HG02763 (cell line): Measurements from ENCODE around the gene ENOX1.

Experiments used
- ATAC-seq: cut with Tn5 transposase; IDR thresholded peaks from one replicate; pipeline ENCODE4 v1.9.1; 2021; ENCODE audit warnings: mild to moderate bottlenecking, moderate library complexity; ENCODE audit not compliant: unreplicated experiment

Gene ENOX1

DNA sequence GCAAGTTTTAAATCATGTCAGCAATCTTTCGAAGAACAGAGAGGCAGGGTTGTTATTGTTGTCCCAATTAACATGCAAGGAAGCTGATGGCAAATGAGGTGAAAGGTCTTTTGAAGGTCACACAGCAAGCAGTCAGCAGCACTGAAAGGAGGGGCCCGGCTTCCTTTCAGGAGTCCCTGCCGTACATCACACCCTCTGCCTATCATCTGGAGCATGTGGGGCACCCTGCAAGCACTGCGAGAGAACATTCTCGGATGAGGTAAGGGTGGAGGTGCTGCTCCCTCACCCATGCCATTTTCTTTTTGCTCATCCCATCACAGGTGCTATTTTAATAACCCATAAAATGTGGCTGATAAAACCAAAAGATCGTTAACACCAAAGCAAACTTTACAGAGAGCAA, 111.2 kb downstream of the ENOX1 start:
- ATAC-seq = no peak

DNA sequence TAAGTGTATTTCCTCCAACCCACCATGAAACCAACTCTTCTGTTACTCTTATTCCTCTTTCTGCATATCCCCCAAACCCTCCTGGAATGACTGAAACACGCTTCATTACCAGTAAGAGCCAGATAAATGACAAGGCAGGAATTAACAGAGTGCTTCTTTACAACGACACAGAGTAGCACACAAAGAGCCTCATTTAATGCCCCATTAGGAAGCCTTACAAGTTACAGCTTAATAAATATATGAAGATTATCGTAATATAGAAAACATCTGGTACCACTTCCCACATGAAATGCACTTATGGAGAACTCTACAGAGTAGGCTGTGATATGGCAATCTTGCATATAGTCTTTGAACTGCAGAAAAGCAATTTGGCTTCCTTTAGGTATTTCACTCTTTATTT, 116.8 kb downstream of the ENOX1 start:
- no peak for ATAC-seq

DNA sequence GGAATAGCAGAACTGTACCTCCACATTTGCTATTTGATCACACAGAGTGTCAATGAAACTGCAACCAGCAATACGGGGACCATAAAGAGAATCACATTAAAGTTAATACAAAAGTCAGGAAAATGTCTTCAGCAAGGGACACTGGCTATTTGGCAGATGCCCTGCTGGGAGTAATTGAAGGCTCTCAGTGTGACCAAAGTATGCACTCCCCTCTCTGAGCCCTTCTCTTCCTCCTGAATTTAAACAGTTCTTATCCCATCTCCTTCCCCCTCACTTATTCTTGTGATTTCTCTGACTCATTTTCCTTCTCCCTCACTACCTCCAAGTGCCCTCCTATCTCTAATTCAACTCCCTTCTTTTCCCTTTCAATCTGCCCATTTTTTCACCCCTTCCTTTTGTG, 117.7 kb downstream of the ENOX1 start:
- ATAC-seq = no peak

DNA sequence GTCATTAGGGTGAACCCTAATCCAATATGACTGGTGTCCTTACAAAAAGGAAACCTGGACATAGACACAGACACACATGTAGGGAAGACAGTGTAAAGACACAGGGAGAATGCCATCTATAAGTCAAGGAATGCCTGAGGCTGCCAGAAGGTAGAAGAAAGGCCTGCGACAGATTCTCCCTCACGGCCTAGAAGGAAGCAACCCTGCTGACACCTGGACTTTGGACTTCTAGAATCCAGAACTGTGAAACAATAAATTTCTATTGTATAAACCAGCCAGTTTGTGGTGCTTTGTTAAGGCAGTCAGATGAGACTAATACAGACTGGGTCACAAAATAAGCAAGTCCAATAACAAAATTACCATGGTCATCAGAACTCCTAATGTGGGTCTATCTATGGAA, 120.4 kb downstream of the ENOX1 start:
- no peak for ATAC-seq

DNA sequence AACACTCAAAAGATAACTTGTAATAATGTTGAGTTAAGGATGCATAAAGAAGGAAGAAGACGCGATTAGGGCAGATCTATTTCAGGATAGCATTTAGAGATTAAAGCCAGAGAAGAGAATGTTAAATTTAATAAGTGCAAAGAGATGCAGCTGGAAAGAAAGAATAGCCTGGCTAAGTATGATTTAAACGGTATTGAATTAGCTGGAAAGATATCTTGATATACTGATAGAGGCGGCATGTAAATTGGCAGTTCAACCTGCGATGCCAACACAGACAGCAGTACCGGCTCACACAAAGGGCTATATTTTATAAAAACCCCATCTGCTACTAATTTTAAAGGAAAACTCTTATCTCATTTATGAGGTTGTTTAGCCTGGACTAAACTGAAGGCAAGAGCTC, 121.4 kb downstream of the ENOX1 start:
- ATAC-seq = no peak

DNA sequence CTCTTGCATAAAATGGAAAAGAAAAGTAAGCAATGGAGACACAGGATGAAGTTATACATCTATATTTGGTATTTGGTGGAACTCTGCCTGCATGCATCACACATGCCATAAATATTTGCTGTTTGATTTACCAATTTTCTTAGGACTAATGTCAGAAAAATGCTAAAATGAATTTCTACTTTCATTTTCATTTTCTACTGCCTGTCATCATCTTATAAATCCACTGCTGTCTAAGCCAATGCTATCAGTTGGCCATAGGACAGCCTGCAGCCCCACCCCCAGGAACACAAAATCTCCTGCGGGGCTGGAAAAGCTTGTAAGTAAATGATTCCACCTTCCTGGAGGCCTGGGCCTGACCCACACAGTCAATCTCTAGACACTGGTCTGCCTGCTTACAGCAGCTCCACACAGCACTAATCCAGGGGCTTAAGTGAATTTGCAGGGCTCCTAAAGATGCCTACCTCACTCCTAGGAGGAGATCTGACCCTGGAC, 122.0 kb downstream of the ENOX1 start:
- no peak for ATAC-seq

DNA sequence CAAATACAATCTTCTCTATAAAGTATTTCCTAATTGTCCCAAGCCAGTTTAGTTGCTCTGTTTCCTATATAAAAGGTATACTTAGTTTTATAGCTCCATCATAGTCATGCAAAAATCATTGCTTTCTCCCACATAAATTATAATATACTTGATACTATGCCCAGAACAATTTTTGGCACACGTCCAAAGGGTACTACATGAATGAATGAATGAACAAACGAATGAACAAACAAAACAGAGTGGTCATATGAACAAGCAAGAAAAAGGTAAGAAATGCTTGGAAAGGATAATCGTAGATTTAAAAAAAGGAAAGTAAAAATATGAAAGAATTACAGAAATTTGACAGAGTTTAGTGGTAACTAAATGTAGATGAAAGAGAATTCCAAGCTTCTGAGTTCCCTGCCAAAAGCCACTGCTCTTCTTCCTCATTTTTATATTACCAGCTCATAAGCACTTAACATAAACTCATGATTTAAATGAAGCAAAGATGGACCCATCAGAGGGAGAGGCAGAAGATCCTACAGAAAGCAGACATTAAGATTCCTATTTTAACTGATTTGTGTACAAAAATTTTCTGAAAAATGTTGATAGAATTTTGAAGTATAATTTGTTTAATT, 123.2 kb downstream of the ENOX1 start:
- no peak for ATAC-seq

DNA sequence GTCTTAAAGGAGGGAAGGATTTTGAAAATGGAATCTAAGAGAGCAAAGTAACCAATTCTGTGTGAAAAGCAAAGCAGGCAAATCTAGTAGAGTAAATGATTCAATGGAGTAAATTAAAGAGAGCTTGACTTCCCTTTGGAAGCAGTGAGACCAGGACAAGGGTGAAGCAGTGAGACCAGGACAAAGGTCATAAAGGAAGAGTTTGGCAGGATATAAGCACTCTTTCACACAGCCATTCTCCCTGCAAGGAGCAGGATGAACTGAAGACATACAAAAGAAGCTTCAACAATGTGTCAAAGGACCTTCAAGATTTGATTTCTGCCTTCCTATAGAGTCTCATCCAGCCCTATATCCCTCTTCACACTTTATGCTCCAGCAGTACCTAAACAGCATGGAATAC, 123.8 kb downstream of the ENOX1 start:
- ATAC-seq = no peak

DNA sequence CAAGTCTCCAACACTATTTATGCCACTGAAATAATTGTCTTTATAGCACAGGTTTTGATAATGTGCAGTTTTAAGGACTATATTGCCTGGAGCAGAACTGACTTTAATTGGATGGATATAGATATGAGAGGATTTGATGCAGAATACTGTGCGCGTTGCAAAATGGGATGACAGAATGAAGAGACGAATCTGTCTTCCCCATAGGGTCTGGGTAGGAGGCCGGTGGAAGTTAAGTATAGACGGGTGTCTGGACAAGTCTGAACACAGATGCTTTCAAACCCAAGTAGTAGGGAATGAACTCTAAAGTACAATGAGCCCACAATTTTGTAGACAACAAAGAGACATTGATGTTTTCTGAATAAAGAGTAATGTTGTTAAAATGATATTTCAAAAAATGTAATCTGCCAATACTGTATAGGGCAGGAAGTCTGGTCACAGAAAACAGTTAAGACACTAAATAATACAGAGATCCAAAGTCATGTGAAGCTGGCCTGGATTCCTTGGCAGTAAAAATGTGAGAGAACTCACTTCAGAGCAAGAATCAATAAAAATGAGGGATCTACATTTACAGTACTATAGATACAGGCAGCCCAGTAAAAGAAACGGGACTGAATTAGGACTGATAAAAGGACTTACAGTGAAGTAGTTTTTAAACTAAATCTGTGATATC, 125.5 kb downstream of the ENOX1 start:
- ATAC-seq = no peak

DNA sequence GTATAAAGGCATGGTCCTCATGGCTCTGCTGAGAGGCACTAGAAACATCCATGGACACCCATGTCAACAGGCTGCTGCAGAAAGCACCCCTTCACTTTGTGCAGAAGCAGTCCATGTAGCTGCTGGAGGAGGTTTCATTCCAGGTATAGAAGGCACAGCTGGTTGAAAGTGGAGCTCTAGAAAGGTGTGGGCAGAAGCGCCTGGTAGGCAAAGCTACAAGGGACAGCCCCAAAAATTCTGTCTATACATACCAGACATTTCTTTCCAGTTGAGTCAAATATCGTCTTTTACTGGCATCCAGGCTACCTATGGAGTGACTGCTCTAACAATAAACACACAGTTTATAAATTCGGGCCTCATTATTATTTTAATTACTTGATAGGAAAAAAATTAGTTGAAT, 129.3 kb downstream of the ENOX1 start:
- no peak for ATAC-seq

DNA sequence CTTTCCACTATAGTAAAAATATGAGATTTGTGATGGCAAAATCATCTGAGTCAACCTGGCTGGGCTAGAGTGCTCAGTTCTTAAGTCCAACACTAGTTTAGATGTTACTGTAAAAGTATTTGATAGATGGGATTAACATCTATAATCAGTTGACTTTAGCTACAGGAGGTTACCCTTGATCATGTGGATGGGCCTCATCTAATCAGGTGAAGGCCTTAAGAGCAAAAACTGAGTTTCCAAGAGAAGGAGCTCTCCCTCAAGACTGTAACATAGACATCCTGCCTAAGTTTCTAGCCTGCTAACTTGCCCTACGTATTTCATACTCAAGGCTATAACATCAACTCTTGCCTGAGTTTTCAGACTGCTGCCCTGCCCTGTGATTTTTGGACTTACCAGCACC, 132.8 kb downstream of the ENOX1 start:
- no peak for ATAC-seq

DNA sequence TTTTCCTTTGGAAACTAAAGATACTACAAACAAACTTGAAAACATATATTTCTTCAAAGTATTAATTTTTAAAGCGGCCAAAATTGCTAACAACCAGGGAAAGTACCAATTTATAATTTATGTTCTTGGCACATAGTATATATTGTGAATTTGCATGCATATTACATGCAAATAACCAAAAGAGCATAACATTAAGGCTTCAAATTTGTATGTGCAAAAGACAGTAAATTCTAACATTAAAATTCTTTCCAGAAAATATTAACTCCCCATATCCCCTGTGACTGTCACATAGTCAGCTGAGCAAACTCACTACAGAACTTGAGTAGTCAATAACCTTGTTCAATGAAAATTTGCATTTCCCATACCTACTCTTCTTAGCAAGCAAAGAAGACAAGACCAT, 133.4 kb downstream of the ENOX1 start:
- ATAC-seq = no peak

DNA sequence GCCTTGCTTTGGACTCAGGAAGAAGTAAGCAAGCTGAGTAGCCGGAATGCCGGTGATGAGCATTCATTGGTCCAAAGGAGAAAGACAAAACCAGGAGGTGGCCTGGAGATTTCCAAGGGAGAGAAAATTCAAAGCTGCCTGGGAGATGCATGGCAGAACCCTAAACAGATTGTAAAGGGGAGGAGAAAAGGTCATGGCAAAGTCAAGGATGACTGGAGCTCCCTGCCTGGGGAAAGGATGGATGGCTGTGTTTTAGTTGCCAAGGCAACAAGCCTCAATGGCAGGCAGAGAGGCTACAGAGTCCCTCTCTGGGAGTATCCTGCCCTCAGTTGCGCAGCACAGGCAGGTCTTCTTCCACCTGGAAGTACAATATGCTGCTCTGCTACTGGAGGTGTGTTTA, 134.0 kb downstream of the ENOX1 start:
- no peak for ATAC-seq

DNA sequence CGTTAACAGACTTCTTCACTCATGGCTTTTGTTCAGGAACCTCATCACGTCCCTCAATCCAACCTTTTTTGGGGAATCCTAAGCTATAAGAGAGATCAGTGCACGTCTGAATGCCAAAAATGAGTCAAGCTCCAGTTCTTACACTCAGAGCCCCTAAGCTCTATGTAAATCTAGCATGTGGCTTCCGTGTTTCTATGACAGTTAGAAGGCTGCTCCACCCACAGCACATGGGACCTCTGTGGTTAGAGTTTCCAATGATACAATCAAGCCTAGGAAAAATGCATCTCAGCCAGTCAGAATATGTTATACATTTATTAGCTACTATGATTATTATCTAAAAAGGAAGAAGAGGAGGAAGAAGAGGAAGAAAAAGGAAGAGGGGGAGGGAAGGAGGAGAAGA, 135.9 kb downstream of the ENOX1 start:
- no peak for ATAC-seq

DNA sequence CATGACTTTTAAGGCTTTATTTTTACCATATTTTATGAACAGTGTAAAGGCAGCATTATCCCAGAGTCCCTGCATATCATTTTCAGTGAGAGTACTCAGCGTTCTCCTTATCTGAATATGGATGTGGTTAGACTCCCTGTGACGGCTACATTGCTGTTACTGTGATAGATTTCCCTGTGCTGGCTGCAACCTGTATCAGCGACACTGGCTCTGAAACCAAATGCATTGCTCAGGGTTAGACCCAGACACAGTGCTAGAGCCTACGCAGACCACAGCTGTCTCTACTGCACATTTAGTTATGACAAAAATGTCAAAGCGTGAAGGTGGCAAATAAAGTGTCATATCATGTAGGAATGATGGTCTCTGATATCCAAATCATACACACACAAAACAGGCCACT, 138.0 kb downstream of the ENOX1 start:
- no peak for ATAC-seq

DNA sequence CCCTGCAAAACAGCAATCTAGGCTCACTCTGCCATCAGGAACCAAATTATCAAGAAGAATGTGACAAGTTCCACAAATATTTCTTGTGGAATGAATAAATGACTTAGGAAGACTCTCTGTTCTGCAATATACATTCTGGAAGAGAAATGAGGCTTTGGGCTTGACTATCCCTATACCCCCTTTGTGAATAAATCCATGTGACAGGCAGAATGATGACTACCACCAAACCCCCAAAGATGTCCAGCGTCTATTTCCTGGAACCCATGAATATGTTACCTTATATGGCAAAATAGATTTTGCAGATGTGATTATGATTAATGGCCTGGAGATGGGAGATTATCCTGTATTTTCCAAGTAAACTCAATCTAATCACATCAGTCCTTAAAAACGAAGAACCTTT, 139.3 kb downstream of the ENOX1 start:
- no peak for ATAC-seq

DNA sequence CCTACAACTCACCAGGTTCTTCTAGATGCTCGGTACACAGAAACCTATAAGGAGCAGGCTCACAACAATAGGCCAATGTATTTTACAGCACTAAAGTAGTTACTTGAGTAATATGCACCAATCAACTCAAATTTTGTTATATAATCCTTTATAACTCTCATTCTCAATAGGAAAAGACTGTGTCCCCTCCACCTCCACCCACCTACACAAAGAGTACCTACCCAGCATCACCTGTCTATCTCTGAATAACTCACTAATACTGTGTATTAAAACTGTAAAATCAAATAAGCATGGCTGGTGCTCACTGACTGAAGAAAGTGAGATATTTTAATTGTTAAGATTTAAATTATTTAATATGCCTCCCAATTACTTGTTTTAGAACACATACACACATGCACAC, 146.3 kb downstream of the ENOX1 start:
- ATAC-seq = no peak

DNA sequence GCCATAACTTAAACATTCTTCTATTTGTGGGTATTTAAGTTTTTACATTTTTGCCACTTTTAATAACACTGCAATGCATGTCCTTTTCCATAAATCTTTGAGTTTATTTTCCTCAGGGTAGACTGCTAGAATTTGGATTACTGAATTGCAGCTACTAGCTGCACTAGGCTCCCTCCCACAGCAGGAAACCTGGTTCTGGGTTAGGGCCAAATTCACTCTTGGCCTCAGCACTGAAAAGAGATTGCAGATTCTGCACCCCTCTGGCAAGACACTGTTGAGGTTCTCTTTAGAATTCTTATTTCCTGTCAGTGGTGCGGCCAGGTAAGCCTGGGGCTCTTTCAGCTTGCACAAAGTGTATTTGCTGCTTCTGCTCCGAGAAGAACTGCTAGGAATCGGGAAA, 155.7 kb downstream of the ENOX1 start:
- no peak for ATAC-seq

DNA sequence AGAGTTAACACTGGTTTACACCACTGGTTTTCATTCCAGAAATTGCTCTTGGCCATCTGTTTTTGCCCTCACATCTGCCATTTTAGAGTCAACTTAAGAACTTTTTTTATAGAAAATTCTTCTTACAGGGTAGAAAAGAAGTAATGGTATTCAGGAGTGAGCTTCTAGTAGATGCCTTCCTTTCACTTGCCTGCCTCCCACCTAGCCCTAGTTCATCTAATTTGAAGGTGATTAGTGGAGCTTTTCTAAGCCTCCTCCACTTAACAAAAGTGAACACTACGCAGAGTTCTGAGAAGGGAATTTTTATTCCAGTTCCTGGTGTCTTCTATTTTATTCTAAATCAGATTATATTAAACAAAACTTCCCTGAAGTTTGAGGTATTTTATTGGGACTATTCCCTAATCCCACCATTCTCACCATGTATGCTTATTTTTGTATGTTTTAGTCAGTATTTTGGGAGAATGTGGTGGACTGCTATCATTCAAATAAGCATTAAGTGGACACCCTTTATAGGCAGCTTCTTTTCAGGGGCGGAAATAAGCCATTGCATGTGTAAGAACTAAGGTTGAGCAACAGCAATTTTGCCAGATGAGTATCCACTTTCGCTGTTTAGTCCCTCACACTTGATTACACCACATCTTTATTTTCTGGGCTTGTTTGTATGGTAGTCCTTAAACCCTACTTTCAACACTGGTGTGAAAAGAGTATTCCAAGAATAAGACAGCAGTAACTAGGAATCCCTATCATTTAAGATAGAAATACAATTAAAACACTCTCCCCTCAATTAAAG, 156.9 kb downstream of the ENOX1 start:
- no peak for ATAC-seq

DNA sequence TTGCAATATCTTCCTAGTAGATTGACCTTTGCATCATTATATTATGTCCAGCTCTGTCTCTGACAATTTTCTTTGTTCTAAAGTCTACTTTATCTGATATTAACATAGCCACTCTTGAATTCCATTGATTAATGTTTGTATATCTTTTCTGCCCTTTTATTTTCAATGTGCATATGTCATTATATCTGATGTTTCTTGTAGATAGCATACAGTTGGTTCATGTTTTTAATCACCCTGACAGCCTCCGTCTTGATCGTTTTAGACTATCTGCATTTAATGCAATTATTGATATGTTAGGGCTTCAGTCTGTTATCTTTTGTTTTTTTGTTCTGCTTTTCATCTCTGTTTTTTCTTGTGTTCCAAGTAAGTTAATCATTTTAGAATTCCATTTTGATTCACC, 159.8 kb downstream of the ENOX1 start:
- ATAC-seq = no peak

DNA sequence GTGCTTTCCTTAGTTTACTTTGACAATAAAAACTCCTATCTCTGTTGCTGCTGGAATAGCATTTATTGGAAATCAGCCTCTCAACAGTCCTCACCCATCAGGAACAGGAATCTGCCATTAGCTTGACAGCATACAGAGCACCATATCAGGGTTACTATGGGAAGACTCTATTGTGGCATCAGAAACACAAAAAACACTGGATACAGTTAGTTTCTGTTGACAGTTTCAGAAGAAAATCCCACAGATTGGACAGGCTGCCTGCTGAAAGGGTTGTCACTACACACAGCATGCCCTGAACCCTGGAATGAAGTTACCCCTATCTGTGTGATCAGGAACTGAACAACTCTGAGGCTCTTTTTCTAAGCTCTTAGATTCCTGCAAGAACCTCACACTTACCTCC, 172.7 kb downstream of the ENOX1 start:
- ATAC-seq = no peak
